Activated CD8-positive, alpha-beta memory T cell treated with anti-CD3 and anti-CD28 coated beads for 24 hours (primary cell): ENCODE results near the gene ZDHHC3.
A peak's percentile ranks its signal among the peaks of the same experiment; 100 is the strongest.

Experiments used
- DNase-seq: peaks from one replicate; pipeline ENCODE4 v3.0.0-alpha.2; 2020

Gene ZDHHC3

DNA sequence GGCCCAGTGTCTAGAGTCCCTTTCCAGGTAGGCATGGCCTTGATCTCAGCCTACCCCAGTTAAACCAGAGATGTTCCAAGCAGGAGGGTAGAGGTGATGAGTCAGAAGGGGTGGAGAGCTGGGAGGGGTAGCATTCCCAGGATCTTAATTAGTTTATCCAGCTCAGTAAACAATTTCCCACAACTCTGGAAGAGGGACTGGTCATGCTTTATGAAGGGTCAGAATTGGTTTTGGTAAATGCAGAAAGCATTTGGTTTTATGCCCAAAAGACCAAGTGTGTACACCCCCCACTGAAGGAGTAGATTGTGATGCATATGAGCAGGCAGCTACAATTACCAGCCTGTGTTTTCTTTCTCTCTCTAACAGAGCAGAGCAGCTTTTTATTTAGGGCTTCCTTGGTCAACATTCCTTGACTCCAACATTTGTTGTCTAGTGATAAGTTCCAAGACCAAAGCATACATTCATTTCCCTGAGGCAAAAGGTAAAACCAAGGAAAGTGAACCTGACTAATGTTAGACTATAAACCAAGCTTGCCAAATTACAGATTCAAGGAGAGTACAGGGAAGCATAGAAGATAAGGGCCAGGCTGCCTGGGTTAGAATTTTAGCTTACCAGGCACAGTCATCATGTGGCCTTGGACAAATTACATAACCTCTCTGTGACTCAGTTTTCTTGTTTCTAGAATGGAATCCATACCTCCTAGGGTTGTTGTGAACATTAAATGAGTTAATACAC, 17.7 kb upstream of the ZDHHC3 start:
- no peak for DNase-seq

DNA sequence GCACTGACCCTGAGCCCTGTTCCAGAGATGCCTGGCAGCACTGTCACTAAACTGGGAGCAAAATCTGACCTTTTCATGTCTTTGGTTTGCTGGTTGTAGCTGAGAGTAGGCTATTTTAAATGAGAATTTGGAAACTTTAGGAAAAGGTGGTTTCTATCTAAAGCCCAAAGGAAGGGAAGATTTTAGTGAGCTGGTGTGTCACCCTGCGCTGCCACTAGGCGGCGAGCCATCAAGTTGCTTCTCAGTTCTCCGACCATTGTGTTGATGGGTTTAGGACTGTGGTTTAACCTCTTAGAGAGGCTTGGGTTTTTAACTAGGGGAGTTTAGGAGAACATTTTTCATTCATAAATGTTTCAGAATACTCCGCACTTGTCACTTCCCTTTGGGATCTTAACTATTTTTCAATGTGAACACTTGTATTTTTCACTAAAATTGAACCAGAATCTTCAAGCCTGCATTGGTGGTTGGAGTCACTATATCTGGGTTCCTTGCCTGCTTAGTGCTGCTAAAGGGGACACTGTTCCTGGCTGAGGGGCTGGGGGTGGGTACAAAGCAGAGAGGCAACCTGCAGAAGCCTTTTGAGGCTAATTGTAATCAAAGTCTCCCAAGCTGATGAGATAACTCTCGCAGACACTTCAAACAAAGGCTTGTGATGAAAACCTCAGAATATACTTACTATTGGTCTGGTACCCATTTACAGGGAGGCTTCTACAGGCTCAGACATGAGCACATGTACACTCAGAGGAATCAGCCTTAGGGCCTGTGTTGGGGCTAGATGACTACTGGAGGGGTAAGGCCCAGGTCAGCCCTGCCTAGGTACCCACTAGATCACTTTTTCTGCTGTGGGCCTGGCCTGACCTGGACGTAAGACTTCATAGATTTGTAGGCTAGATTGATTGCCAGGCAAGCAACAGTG, 16.8 kb upstream of the ZDHHC3 start:
- DNase-seq = no peak

DNA sequence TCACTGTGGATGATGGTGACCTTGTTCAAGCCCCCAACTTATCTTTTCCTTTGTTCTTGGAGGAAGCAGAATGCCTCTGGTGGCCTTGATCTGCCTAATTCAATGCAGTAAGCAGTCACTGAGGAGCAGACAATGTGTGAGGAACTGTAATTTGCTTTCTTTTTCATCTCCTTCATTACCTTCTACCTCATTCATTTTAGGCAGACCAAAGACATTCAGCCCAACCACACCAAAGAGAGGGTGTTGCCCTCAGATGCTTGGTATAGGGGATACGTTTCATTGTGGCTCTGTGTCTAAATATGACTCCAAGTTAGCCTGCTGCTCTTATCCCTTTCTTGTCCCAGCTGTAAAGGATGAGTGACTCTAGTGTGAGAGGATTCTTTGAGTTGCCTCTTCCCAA, 15.4 kb upstream of the ZDHHC3 start:
- no peak for DNase-seq

DNA sequence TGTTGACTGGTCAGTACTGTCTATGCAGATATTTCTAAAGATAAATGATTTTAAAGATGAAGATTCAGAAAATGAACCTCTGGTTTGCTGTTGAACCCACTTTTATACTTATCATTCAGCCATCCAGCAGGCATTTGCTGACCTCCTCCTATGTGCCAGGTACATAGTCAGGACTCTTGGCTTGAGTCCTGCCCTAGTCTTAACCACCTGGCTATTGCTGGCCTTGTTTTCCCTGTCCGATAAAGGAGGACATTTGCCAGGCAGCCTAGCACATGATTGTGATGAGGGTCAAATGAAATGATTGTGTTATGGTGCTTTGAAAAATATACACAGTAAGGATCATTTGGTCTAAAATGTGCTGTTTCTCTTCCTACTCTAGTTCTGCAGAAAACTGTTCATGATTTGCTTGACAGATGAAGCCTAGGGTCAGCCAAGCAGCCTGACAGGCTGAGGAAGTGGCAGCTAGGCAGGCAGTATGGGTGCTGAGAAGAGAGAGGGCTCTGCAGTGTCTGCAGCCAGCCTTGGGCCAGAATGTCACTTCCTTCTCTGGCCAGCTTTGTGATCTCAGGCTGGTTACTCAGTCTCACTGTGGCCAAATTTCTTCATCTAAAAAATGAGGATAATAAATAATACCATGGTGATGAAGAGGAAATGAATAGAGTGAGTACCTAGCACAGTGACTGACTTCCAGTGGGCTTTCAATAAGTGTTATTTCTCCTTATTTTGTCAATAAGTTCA, 13.8 kb upstream of the ZDHHC3 start:
- DNase-seq = peak; percentile 15

DNA sequence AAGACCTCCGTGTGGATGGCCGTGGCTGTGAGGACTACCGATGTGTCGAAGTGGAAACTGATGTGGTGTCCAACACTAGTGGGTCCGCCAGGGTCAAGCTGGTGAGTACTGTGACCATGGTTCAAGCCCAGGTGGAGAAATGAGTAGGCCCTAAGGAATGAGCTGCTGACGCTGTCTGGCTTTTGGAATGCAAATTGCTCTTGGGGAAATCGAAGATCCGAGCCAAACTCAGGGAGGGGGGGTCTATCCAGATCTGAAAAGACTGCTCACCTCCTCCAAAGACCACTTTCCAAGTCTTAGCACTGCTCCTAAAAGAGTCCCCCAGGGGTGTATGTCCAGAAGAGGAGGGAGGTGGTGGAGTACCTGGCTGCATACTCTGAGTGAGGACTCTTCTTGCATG, 13.2 kb upstream of the ZDHHC3 start:
- peak; percentile 41 for DNase-seq

DNA sequence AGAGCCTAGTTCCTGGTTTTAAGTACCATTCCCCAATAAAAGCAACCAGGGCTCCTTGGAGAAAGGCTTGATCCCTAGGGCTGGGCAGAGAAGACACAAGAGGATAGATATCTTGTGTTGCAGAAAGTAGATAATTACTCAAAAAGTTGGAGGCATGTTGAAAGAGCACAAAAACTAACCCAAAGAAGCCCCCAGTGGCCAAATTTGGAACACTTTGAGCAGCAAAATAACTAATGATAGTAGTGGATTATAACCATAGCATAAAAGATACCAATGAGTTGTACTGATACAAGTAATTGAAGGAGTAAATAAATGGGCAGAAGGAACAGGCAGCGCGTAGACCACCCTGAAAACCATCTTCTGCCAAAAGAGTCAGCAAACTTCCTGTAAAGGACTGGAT, 12.1 kb upstream of the ZDHHC3 start:
- peak; percentile 37 for DNase-seq

DNA sequence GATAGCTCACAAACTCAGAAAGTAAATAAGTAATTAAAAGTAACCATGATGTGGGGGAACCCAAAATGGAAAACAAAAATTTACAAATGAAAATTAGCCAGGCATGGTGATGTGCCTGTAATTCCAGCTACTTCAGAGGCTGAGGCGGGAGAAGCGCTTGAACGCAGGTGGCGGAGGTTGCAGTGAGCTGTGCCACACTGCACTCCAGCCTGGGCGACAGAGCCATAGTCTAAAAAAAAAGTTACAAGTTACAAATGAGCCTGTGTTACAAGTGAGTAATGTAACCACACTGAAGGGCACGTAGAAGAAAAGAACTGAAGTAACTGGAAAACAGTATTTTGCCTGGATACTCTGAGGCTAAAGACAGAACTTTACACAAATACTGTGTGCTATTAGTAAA, 11.4 kb upstream of the ZDHHC3 start:
- DNase-seq = peak; percentile 21

DNA sequence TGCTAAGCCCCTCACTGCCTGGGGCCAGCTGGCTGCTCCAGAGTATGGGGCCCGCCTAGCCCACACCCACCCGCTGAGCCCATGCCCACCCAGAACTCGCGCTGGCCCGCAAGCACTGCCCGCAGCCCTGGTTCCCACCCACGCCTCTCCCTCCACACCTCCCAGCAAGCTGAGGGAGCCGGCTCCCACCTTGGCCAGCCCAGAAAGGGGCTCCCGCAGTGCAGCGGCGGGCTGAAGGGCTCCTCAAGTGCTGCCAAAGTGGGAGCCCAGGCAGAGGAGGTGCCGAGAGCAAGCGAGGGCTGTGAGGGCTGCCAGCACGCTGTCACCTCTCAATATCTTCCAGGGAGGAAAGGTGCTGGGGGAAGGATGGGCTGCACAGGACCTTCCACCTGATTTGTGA, 10.4 kb upstream of the ZDHHC3 start:
- peak; percentile 13 for DNase-seq

DNA sequence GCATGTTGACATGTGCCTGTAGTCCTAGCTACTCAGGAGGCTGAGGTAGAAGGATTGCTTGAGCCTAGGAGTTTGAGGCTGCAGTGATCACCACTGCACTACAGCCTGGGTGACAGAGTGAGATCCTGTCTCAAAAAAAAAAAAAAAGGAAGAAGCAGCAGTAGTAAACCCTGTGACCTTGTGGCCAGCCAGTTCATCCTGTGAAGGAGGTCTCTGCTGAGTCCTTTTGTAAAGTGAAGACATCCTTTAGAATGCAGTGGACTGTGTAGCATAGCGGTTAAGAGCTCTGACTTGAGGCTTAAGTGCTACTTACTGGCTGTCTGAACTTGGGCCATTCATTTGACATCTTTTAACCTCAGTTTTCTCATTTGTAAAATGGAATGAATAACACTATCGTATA, 8.4 kb upstream of the ZDHHC3 start:
- peak; percentile 41 for DNase-seq

DNA sequence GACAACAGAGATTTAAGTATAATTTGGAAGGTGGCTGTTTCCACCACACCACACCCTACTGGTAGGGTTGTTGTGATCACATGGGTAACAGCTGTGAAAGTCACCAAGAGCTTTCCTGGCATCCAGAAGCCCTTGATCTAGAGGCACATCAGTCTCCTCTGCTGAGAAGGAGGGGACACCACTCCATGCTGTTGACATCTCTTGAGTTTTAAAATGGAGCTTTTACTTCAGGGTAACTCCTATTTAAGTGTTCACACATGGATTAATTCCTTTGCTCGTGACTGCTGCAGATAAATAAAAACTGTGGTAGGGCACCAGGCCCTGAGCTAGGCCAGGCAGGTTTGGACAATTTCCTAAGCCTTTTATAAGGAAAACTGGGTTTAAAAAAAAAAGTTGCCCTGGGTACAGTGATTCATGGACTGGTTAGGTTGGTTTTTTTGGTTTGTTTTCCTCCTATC, 7.5 kb upstream of the ZDHHC3 start:
- DNase-seq = peak; percentile 21

DNA sequence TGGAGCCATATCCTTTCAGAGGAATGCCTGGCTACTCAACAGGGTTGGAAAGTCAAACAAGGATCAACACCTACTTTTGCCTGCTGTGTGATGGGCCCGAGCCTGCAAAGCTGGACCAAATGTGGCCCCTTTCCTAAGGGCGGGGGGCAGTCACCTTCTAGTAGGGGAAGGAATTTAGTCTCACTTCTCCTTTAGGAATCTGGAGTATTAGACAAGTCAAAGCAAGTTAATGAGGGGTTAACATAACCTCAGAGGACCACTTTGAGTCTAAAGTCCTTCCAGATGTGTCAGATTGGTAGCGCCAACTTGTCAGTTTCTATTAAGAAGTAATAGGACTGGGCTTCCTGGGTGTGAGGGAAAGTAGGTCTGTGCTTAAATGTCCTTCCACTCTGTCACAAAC, 6.8 kb upstream of the ZDHHC3 start:
- no peak for DNase-seq

DNA sequence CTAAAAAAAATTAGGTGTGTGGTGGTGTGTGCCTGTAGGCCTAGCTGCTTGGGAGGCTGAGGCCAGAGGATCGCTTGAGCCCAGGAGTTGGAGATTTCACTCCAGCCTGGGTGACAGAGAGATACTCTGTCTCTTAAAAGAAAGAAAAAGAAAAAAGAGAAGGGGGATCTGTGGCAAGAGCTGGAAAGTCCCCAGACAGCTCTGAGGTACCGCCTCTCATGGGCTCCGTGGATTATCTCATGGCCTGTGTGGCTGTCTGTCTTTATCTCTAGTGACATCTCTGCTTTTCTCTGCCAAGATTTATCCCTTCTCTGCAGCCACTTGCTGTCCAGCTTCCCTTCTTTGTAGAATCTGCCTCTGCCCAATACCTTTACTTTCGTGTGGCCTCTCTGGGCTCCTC, 5.8 kb upstream of the ZDHHC3 start:
- DNase-seq = peak; percentile 51

DNA sequence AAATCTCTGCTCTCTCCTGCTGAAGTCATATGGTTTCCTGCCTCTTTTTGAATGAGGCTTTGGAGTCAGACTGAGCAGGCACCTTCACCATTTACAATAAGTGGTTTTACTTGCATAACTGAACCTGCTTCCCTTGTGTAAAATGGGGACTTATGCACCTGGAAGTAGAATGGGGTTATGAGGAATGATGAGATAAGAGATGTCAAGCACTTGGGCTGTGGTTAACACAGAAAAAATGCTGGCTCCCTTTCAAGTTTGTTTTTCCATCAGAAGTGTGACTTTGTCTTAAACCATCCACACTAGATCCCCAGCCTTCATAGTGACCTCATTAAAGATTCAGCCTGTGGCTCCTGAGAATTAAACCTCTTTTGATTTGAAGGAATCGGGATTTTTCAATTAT, 5.2 kb upstream of the ZDHHC3 start:
- DNase-seq = peak; percentile 4

DNA sequence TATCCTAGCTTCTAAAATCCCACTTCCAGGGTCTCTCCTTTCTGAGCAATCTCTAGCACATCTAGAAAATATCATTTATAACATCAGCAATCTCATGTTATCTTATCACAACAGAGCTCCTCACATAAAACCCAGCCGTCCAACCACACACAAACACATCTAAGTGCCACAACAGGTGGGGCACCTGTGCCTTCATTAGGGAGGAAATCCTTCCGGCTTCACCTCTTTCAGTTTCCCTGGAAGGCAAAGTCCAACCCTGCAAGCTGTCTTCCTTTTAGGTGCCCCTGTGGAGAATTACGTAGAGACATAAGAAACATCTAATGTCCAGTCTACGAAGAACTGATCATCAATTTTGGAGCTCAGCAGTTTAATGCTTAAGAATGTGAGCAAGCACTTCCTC, 1.6 kb downstream of the ZDHHC3 start:
- no peak for DNase-seq

DNA sequence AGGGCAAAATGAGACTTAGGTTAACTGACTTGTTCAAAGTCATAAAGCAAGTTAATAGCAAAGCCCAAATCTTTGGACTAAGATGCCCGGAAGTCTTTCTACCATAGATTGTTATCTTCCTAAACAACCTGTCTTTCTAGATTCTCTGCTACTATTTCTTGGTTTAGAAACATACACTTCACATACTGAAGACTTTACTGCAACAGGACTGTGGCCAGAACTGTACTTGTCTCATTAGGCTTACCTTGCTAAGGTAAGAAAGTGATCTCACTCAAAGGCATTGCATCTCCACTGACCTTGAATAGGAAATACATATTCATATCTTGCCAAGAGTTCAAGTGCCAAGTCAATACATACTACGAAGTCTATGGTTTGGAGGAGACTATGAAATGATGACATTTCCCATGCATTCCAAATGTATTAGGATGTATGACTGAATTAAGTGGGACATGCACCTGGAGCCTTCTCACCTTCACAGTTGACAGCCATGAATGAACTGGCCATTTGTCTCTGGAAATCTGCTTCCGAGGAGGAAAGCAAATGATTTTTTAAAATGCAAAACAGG, 5.0 kb downstream of the ZDHHC3 start:
- no peak for DNase-seq

DNA sequence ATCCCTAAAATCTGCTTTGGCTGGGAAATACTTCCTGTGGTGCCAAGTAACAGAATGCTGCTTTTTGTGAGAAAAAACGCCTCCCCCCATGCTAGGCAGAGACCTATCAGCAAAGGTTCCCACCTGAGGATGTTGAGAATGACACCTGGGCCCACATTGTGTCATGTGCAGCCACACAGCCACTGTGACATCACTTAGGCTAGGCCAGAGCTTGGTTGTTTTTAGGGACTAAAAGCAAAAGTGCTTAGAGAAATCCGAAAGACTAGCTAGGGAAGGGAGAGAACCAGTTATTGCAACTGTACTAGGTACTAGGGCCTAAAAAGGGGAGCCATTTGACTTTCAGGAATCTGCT, 6.2 kb downstream of the ZDHHC3 start:
- no peak for DNase-seq

DNA sequence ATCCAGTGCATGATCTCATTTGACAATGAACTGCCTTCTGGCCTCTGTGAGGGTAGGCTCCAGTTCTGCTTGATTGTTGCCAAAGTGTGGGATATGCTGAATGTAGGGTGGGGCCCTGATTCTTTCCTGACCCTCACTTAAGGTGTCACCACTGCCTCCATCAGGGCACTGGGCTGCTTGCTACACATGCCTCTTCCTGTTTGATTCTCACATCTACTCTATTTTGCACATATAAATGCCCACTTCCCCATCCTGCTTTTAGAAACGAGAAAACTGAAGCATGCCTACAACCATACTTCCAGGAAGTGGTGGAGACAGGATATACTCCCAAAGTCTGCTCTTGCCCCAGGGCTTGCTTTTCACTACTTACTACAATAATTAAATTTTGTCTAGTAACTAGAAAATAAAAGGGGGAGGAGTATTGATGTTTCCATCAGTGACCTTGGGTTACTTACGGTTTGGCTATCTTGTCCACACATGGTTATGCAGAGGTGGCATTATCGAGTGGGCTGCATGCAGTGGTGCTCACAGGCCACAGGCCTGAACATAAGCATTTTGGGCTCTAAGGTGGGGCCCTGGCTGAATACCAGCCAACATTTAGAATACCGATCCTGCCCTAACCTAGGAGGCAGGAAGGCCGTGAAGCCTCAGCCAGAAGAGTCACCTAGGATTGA, 6.7 kb downstream of the ZDHHC3 start:
- no peak for DNase-seq

DNA sequence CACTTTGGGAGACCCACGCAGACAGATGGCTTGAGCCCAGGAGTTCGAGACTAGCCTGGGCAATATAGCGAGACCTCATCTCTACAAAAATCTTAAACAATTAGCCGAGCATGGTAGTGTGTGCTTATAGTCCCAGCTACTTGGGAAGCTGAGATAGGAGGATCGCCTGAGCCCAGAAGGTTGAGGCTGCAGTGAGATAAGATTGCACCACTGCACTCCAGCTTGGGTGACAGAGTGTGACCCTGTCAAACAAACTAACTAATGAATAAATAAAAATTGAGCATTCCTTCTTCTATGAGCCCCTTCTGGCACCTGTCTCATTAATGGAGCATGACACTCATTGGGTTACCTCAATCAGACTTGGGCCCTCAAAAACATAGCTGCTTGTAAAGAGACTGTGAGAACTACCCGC, 7.5 kb downstream of the ZDHHC3 start:
- DNase-seq = no peak

DNA sequence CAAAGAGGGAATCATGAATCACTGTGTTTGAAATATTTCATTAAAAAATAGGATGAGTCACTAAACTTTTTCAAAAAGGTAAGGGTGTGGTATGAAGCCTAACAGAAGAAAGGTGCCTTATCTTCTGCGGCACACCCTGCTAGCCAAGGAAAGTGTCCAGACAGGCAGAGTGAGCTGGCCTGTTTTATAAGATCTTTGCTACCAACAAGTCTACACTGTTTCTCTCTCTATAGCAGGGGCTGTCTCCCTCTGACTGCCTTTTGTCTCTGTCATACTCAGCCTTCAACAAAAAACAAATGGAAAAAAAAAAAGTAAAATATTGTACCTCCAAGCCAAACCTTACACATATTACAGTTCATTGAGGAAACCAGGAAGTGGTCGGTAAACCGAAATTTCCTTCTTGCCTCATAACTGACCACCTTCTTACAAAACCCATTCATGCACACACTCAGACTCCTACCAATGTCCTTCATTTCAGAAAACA, 9.1 kb downstream of the ZDHHC3 start:
- DNase-seq = no peak

DNA sequence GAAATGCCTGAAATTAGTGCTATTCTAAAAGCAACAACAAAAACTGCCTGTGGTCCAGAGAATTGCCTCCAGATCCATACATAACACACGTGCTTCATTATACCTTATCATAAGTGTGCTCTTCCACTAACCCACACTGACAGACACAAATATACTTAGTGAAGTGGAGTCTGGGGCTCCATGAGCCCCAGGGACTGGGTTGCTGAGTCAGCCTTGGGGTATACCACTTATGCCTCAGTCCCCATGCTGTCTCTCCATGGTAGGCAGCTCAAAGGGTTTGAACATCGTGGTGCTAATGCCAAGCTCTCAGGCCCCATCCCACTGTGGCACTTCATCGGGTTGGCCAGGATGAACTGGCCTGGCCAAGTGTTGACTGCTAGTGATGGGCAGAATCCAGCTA, 10.8 kb downstream of the ZDHHC3 start:
- no peak for DNase-seq

DNA sequence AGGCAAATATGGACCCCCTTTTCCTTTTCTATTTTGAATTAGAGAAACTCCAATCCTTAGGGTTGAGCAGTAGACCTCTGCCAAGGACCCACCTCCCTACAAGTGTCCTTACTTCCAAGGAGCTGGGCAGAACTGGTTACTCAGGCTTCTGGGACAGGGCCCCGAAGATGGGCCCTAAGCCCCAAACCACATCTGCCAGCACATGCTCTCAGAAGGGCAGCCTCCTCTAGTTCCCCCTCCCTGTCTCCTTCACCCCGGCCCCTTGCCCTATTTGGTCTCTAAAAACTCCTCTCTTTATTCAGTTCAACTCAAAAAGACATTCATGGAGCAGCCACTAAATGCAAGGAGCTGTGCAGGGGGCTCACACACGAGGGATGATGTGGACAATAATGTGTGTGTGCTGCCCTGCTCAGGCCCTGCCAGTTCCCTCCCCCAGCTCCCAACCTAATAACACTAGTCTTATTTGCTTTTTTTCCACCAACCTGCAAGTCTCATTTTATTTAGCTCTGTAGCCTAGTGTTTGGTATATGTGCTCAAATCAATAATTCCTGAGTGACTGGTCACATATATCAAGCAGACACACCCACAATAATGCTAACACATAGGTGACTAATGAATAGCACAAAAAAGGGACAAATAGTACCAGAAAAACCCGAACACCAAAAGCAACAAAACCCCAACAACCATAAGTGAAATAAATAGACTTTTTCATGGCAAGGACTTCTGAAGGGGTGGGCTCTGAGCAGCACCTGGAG, 12.2 kb downstream of the ZDHHC3 start:
- DNase-seq = no peak
